Muscle of leg (tissue), 11 donors: ENCODE measurements around the gene GSDME. TPM values are rescaled to one million over a fixed set of nuclear protein-coding genes. Genes with fewer than 3 reads are reported as not detected.

ENCODE experiments used
- DNase-seq: peaks from one replicate; pipeline ENCODE4 v3.0.0; 2013
- H3K27ac ChIP-seq: one replicate; pipeline ENCODE4 v1.5.1; 2013; ENCODE audit warnings: mild to moderate bottlenecking, low read length, control low read depth
- H3K27me3 ChIP-seq: one replicate; pipeline ENCODE4 v1.6.1; 2013; ENCODE audit warnings: low read length; ENCODE audit not compliant: control insufficient read depth, insufficient read depth
- H3K36me3 ChIP-seq: one replicate; pipeline ENCODE4 v1.6.1; 2013; ENCODE audit warnings: low read length; ENCODE audit not compliant: control insufficient read depth, insufficient read depth
- H3K4me1 ChIP-seq: one replicate; pipeline ENCODE4 v1.6.1; 2013; ENCODE audit warnings: low read length; ENCODE audit not compliant: control insufficient read depth, insufficient read depth
- H3K4me3 ChIP-seq: one replicate; pipeline ENCODE4 v1.5.1; 2013; ENCODE audit warnings: low read length, control low read depth
- H3K9me3 ChIP-seq: replicated peaks from 2 replicates; pipeline ENCODE4 v1.6.1; 2013; ENCODE audit warnings: low read depth, low read length; ENCODE audit not compliant: control insufficient read depth
- WGBS: methylation state at CpG from one replicate; pipeline ENCODE4 v1.1.5; 2013; ENCODE audit warnings: missing lambda C conversion rate; ENCODE audit not compliant: insufficient coverage; 5-methylcytosine and 5-hydroxymethylcytosine counted together
- polyA plus RNA-seq, 8 donors: library from polyadenylated mRNA; unstranded; fragments of 120-200 nt; gene quantifications; one replicate each; pipeline versions ENCODE4 v1.2.1 to v1.2.3, GENCODE V29; 2013; ENCODE audit warnings: inconsistent platforms in 1 of 8, low replicate concordance in 1 of 8; ENCODE audit not compliant: insufficient read length in 8 of 8, insufficient read depth in 1 of 8
- total RNA-seq: library from RNA; stranded (reverse); fragments of 120-200 nt; gene quantifications from one replicate; pipeline ENCODE4 v1.2.4, GENCODE V29; 2013

GSDME gene
- total and polyA plus RNA-seq, 9 donors: 5.1 to 12.4 (median 7.6) TPM

- no peak overlapping the region for H3K27ac ChIP-seq
- H3K4me1 ChIP-seq: peaks cover 23% of the 10 kb centered on the region
- DNase-seq: no peak
- 92% methylated on average over 4 of the region's 13 CpGs for WGBS
- H3K27me3 ChIP-seq: peaks cover 2% of the 10 kb centered on the region
- H3K9me3 ChIP-seq: no peaks in the 10 kb centered on the region
- H3K4me3 ChIP-seq: no peak overlapping the region
- no peaks in the 10 kb centered on the region for H3K36me3 ChIP-seq
These were observed 32.6 kb downstream of the GSDME start for GRCh38 chr7:24724451-24725190.

- H3K4me3 ChIP-seq: no peak overlapping the region
- H3K4me1 ChIP-seq: peaks cover 11% of the 10 kb centered on the region
- H3K36me3 ChIP-seq: no peaks in the 10 kb centered on the region
- no peaks in the 10 kb centered on the region for H3K9me3 ChIP-seq
- peaks cover 2% of the 10 kb centered on the region for H3K27me3 ChIP-seq
- no peak for DNase-seq
- WGBS: 83% methylated on average over 1 of the region's 5 CpGs
- no peak overlapping the region for H3K27ac ChIP-seq
These were observed 34.1 kb downstream of the GSDME start for GRCh38 chr7:24723178-24723530.

GRCh38 chr7:24722386-24723177 lies 34.7 kb downstream of the GSDME start:
- DNase-seq: peak; percentile 59
- 47% methylated on average over 16 of the region's 19 CpGs for WGBS
- Histone ChIP-seq H3K9me3 (no peaks in the 10 kb centered on the region), H3K4me1 (peaks cover 6% of the 10 kb centered on the region), H3K36me3 (no peaks in the 10 kb centered on the region), H3K27me3 (peaks cover 2% of the 10 kb centered on the region), H3K27ac (no peak overlapping the region), H3K4me3 (no peak overlapping the region)

- DNase-seq: no peak
- Histone ChIP-seq H3K9me3 (no peaks in the 10 kb centered on the region), H3K4me3 (no peak overlapping the region), H3K36me3 (no peaks in the 10 kb centered on the region), H3K27ac (no peak overlapping the region), H3K4me1 (peaks cover 6% of the 10 kb centered on the region), H3K27me3 (peaks cover 2% of the 10 kb centered on the region)
- WGBS: 74% methylated on average over 10 of the region's 10 CpGs
These were observed 35.7 kb downstream of the GSDME start for GRCh38 chr7:24721481-24722001.

GRCh38 chr7:24720283-24720682 lies 37.0 kb downstream of the GSDME start:
- no CpG with 5 or more reads among the region's 3 CpGs for WGBS
- H3K9me3 ChIP-seq: no peaks in the 10 kb centered on the region
- no peak overlapping the region for H3K27ac ChIP-seq
- H3K36me3 ChIP-seq: no peaks in the 10 kb centered on the region
- no peak overlapping the region for H3K4me3 ChIP-seq
- peaks cover 2% of the 10 kb centered on the region for H3K27me3 ChIP-seq
- DNase-seq: no peak
- peaks cover 12% of the 10 kb centered on the region for H3K4me1 ChIP-seq

GRCh38 chr7:24718977-24719491 lies 38.2 kb downstream of the GSDME start:
- no peak for DNase-seq
- Histone ChIP-seq H3K36me3 (no peaks in the 10 kb centered on the region), H3K4me3 (no peak overlapping the region), H3K4me1 (peaks cover 12% of the 10 kb centered on the region), H3K9me3 (no peaks in the 10 kb centered on the region), H3K27me3 (peaks cover 2% of the 10 kb centered on the region), H3K27ac (no peak overlapping the region)
- 79% methylated on average over 10 of the region's 13 CpGs for whole genome bisulfite sequencing

GRCh38 chr7:24718431-24718831 lies 38.8 kb downstream of the GSDME start:
- Histone ChIP-seq H3K4me1 (peaks cover 12% of the 10 kb centered on the region), H3K36me3 (no peaks in the 10 kb centered on the region), H3K27me3 (peaks cover 2% of the 10 kb centered on the region), H3K4me3 (no peak overlapping the region), H3K27ac (no peak overlapping the region), H3K9me3 (no peaks in the 10 kb centered on the region)
- no peak for DNase-seq
- 80% methylated on average over 5 of the region's 5 CpGs for WGBS

- no peaks in the 10 kb centered on the region for H3K9me3 ChIP-seq
- H3K4me1 ChIP-seq: peaks cover 11% of the 10 kb centered on the region
- WGBS: 70% methylated on average over 4 of the region's 7 CpGs
- H3K27me3 ChIP-seq: peaks cover 2% of the 10 kb centered on the region
- no peak overlapping the region for H3K4me3 ChIP-seq
- no peak overlapping the region for H3K27ac ChIP-seq
- DNase-seq: no peak
- H3K36me3 ChIP-seq: no peaks in the 10 kb centered on the region
These were observed 39.5 kb downstream of the GSDME start for GRCh38 chr7:24717694-24718320.

GRCh38 chr7:24717247-24717622 lies 40.0 kb downstream of the GSDME start:
- H3K36me3 ChIP-seq: no peaks in the 10 kb centered on the region
- H3K27me3 ChIP-seq: no peaks in the 10 kb centered on the region
- H3K4me3 ChIP-seq: no peak overlapping the region
- H3K4me1 ChIP-seq: peaks cover 6% of the 10 kb centered on the region
- H3K27ac ChIP-seq: no peak overlapping the region
- H3K9me3 ChIP-seq: no peaks in the 10 kb centered on the region
- no peak for DNase-seq
- 95% methylated on average over 9 of the region's 14 CpGs for WGBS
